Endodermal cell (in vitro differentiated cells): Measurements from ENCODE around the gene MISFA. TPM values are rescaled to one million over a fixed set of nuclear protein-coding genes. Genes with fewer than 3 reads are reported as not detected.

Source experiments
- DNase-seq: peaks from one replicate; pipeline ENCODE4 v3.0.0-alpha.2; 2017
- H3K27ac ChIP-seq: 2 replicates; pipeline ENCODE4 v1.5.1; 2013; ENCODE audit warnings: mild to moderate bottlenecking, low read depth, low read length, moderate library complexity
- H3K27me3 ChIP-seq: 2 replicates; pipeline ENCODE4 v1.6.1; 2013; ENCODE audit warnings: mild to moderate bottlenecking, low read length, moderate library complexity; ENCODE audit not compliant: insufficient read depth, control insufficient read depth, poor library complexity, severe bottlenecking
- H3K36me3 ChIP-seq: 2 replicates; pipeline ENCODE4 v1.7.0; 2013; ENCODE audit warnings: mild to moderate bottlenecking, low read length, moderate library complexity; ENCODE audit not compliant: control insufficient read depth, insufficient read depth
- H3K4me1 ChIP-seq: one replicate; pipeline ENCODE4 v1.7.0; 2013; ENCODE audit warnings: low read length; ENCODE audit not compliant: control insufficient read depth, insufficient read depth
- H3K4me3 ChIP-seq: 2 replicates; pipeline ENCODE4 v1.5.1; 2013; ENCODE audit warnings: mild to moderate bottlenecking, low read length, moderate library complexity
- H3K9ac ChIP-seq: 2 replicates; pipeline ENCODE4 v1.6.1; 2013; ENCODE audit warnings: mild to moderate bottlenecking, low read length, moderate library complexity; ENCODE audit not compliant: poor library complexity, severe bottlenecking; ENCODE audit errors: extremely low read depth
- H3K9me3 ChIP-seq: 2 replicates; pipeline ENCODE4 v1.6.1; 2013; ENCODE audit warnings: mild to moderate bottlenecking, low read length, moderate library complexity; ENCODE audit not compliant: control insufficient read depth
- H3K27ac Mint-ChIP-seq: 2 replicates; pipeline ENCODE4 v1.8.0; 2020; ENCODE audit warnings: mixed read lengths
- H3K27me3 Mint-ChIP-seq: 2 replicates; pipeline ENCODE4 v1.8.0; 2021; ENCODE audit warnings: mild to moderate bottlenecking, mixed read lengths; ENCODE audit not compliant: insufficient read depth
- H3K36me3 Mint-ChIP-seq: 2 replicates; pipeline ENCODE4 v1.8.0; 2020; ENCODE audit warnings: low read depth, mixed read lengths
- H3K4me1 Mint-ChIP-seq: 2 replicates; pipeline ENCODE4 v1.8.0; 2020; ENCODE audit warnings: mixed read lengths
- H3K4me3 Mint-ChIP-seq: 2 replicates; pipeline ENCODE4 v1.8.0; 2020; ENCODE audit warnings: mild to moderate bottlenecking, moderate library complexity, mixed read lengths
- H3K9me3 Mint-ChIP-seq: 2 replicates; pipeline ENCODE4 v1.8.0; 2020; ENCODE audit warnings: mild to moderate bottlenecking, mixed read lengths
- CTCF ChIP-seq: fragments of 200-600 bp; sonication (generic); conservative IDR thresholded peaks from 2 replicates; pipeline ENCODE4 v1.5.0; 2021; ENCODE audit warnings: antibody characterized with exemption, mild to moderate bottlenecking
- WGBS, 2 experiments: methylation state at CpG; one replicate each; pipeline versions ENCODE4 v1.1.5 to v1.1.7; 2013; ENCODE audit warnings: missing lambda C conversion rate in 2 of 2, mixed read lengths in 1 of 2; ENCODE audit not compliant: insufficient coverage in 1 of 2, insufficient read length in 1 of 2; 5-methylcytosine and 5-hydroxymethylcytosine counted together
- total RNA-seq, 2 donors: library from RNA; stranded (reverse); fragmentation: NEBNext Ultra II Directional in 1 of 2; extraction: Animal tissue kit (Norgen Biotek cat#: 25700) in 1 of 2; gene quantifications; 2 replicates in 1 of 2; 3 replicates in 1 of 2; pipeline ENCODE4 v1.2.1, GENCODE V29; 2021

Gene MISFA
- total RNA-seq, 2 donors from 2014 or later: 5.3 to 6.0 TPM

DNA sequence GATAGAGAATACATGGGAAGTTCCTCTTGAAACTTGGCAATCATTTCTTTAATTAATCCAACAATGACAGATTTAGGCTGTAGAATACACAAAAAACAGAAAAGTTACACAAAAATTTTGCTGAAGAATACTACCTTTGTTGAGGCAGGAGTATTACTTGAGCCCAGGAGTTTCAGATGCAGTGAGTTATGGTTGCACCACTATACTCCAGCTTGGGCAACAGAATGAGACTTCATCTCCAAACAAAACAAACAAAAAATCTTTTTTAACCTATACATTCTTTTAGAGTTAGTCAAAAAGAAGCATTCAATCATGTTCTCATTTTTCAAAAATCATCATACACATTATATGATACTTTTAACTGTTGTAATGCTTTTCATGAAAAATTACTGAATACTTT lies 33.2 kb upstream of the MISFA start:
- H3K27ac ChIP-seq: no peak overlapping the region
- H3K4me1 Mint-ChIP-seq: no peaks in the 10 kb centered on the region
- H3K27me3 Mint-ChIP-seq: no peaks in the 10 kb centered on the region
- TF ChIP-seq CTCF: no peak
- H3K36me3 ChIP-seq: peaks cover 29% of the 10 kb centered on the region
- no peaks in the 10 kb centered on the region for H3K27me3 ChIP-seq
- H3K4me3 Mint-ChIP-seq: no peak overlapping the region
- no peak overlapping the region for H3K27ac Mint-ChIP-seq
- no peaks in the 10 kb centered on the region for H3K9me3 ChIP-seq
- H3K4me1 ChIP-seq: no peaks in the 10 kb centered on the region
- no peak for DNase-seq
- H3K9ac ChIP-seq: no peak overlapping the region
- H3K4me3 ChIP-seq: no peak overlapping the region
- peaks cover 26% of the 10 kb centered on the region for H3K36me3 Mint-ChIP-seq
- H3K9me3 Mint-ChIP-seq: no peaks in the 10 kb centered on the region

- no peaks in the 10 kb centered on the region for H3K9me3 ChIP-seq
- H3K9ac ChIP-seq: no peak overlapping the region
- DNase-seq: no peak
- no peak for TF ChIP-seq CTCF
- no peaks in the 10 kb centered on the region for H3K4me1 ChIP-seq
- no peaks in the 10 kb centered on the region for H3K27me3 Mint-ChIP-seq
- H3K27ac ChIP-seq: no peak overlapping the region
- peaks cover 30% of the 10 kb centered on the region for H3K36me3 Mint-ChIP-seq
- H3K36me3 ChIP-seq: peaks cover 29% of the 10 kb centered on the region
- no peak overlapping the region for H3K4me3 ChIP-seq
- WGBS, 2 experiments: 92 to 95% methylated on average over 2 of the region's 3 CpGs
- H3K9me3 Mint-ChIP-seq: no peaks in the 10 kb centered on the region
- H3K27ac Mint-ChIP-seq: no peak overlapping the region
- no peaks in the 10 kb centered on the region for H3K4me1 Mint-ChIP-seq
- no peaks in the 10 kb centered on the region for H3K27me3 ChIP-seq
- H3K4me3 Mint-ChIP-seq: no peak overlapping the region
These were observed 32.5 kb upstream of the MISFA start for GRCh38 chr11:18567081-18567480.

DNA sequence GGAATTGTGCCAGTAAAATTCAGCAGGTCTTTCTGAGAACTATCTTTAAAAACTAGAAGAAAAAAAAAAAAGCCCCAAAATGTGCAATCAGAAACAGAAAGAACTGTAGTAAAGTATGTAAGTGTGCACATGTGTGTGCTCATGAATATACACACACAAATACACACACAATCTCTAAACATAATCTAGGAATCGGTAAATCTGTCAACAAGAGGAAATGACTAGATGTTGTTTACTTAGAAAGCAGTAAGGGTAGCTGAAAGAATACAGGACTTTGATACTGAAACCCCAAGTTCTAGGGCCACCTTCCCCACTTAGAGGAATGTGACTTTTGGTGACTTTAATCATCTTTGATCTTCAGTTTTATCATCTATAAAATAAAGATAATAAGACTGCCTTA lies 24.2 kb upstream of the MISFA start:
- Histone ChIP-seq H3K36me3 (peaks cover 8% of the 10 kb centered on the region), H3K4me3 (no peak overlapping the region), H3K9ac (no peak overlapping the region), H3K4me1 (no peaks in the 10 kb centered on the region), H3K27ac (no peak overlapping the region), H3K9me3 (no peaks in the 10 kb centered on the region), H3K27me3 (no peaks in the 10 kb centered on the region)
- H3K4me3 Mint-ChIP-seq: no peak overlapping the region
- TF ChIP-seq CTCF: no peak
- H3K9me3 Mint-ChIP-seq: peaks cover 3% of the 10 kb centered on the region
- DNase-seq: no peak
- peak overlapping the region; percentile 55 for H3K27ac Mint-ChIP-seq
- H3K27me3 Mint-ChIP-seq: no peaks in the 10 kb centered on the region
- 83% methylated on average over 1 of the region's 1 CpG; no CpG with 5 or more reads in 1 of the 2 experiments for WGBS, 2 experiments
- H3K36me3 Mint-ChIP-seq: peaks cover 41% of the 10 kb centered on the region
- peaks cover 22% of the 10 kb centered on the region for H3K4me1 Mint-ChIP-seq
